Measurements from ENCODE around the gene FEM1B. TPM values are rescaled to one million over a fixed set of nuclear protein-coding genes. Genes with fewer than 3 reads are reported as not detected.
A peak's percentile ranks its signal among the peaks of the same experiment; 100 is the strongest.

Gene FEM1B
- total and polyA plus RNA-seq, 2 of the 8 experiments (the other 6 are each of a cell fraction or from before 2014, with no cell fraction given) = 36.1 to 83.8 TPM

- Histone ChIP-seq H3K36me3 (ENCODE audit: control insufficient read depth in 2 of 4, insufficient read depth in 4 of 4, low read length in 3 of 4) (no peaks in the 10 kb centered on the region), H2AFZ (ENCODE audit: low read length) (no peak overlapping the region), H3K27ac (ENCODE audit: low read depth, low read length) (peak overlapping the region; percentile 63; the same call in 1 of the 2 replicates), H3K4me1 (replicated peaks in 1 of 4; ENCODE audit: control insufficient read depth in 3 of 4, insufficient read depth in 4 of 4, low read length in 3 of 4) (peaks cover 3 to 22% (median 12%) of the 10 kb centered on the region in 4 experiments; a peak in 3 of 7 replicates), H3K4me2 (ENCODE audit: insufficient read depth in 1 of 2, low read depth in 2 of 2, low read length in 2 of 2) (peak overlapping the region; percentile 52 to 64), H2BK20ac (ENCODE audit: low read length) (peak overlapping the region; percentile 96; the same call in 1 of the 2 replicates), H3K79me1 (ENCODE audit: low read depth, low read length) (no peaks in the 10 kb centered on the region), H3K4me3 (ENCODE audit: extremely low read depth in 1 of 4, insufficient read depth in 2 of 4, low read depth in 3 of 4, low read length in 4 of 4) (peak overlapping the region in 1 of 4 experiments; percentile 36; a peak in 1 of 8 replicates), H3K4ac (replicated peaks; ENCODE audit: insufficient read length, low read depth, low read length) (no peak overlapping the region), H3K56ac (replicated peaks; ENCODE audit: insufficient read length, low read depth, low read length) (no peak overlapping the region), H4K5ac (ENCODE audit: insufficient read length, low read depth, low read length) (peak overlapping the region; percentile 95), H3K18ac (ENCODE audit: extremely low read depth, low read length) (peak overlapping the region; percentile 80; the same call in 1 of the 2 replicates), H3K79me2 (ENCODE audit: control insufficient read depth in 1 of 2, insufficient read depth in 2 of 2, low read length in 2 of 2) (no peaks in the 10 kb centered on the region), H2BK120ac (replicated peaks; ENCODE audit: low read depth, low read length) (peak overlapping the region; percentile 97), H3K9me3 (ENCODE audit: insufficient read depth in 2 of 2, low read depth in 1 of 2, low read length in 1 of 2) (no peaks in the 10 kb centered on the region; a peak in 1 of 4 replicates), H3K23me2 (ENCODE audit: low read depth, low read length) (no peaks in the 10 kb centered on the region; the same call in 1 of the 2 replicates), H2BK5ac (ENCODE audit: low read depth, low read length) (peak overlapping the region; percentile 76; the same call in 1 of the 2 replicates), H3K14ac (ENCODE audit: insufficient read length) (no peak overlapping the region), H2AK5ac (ENCODE audit: low read depth, low read length) (no peak overlapping the region), H3K23ac (ENCODE audit: insufficient read length) (no peak overlapping the region), H2BK15ac (ENCODE audit: low read length) (no peak overlapping the region), H4K8ac (ENCODE audit: extremely low read depth, insufficient read depth, low read length) (no peak overlapping the region), H3K27me3 (replicated peaks in 1 of 4; ENCODE audit: control insufficient read depth in 3 of 4, extremely low read depth in 1 of 4, insufficient read depth in 3 of 4, low read length in 3 of 4) (no peaks in the 10 kb centered on the region), H3K9ac (replicated peaks in 1 of 4; ENCODE audit: extremely low read depth in 1 of 4, low read depth in 3 of 4, low read length in 3 of 4) (no peak overlapping the region), H4K91ac (replicated peaks; ENCODE audit: insufficient read length, low read length) (peak overlapping the region; percentile 77), H4K20me1 (replicated peaks in 1 of 2; ENCODE audit: control insufficient read depth in 1 of 2, insufficient read depth in 2 of 2, low read length in 2 of 2) (no peaks in the 10 kb centered on the region), H2BK12ac (ENCODE audit: low read depth, low read length) (no peak overlapping the region)
- CTCF ChIA-PET (ENCODE audit: partially characterized antibody) = interaction anchor here (0.8 to 1.8 kb wide), 4 partner anchors 9 to 46 kb away, joined by 3 to 8 read pairs (median 4); no protein-coding TSS in a partner anchor
- 19% methylated on average over 4 of the region's 5 CpGs; no CpG with 5 or more reads in 1 of the 2 experiments for WGBS, 2 experiments (ENCODE audit: extremely low coverage in 1 of 2, insufficient coverage in 1 of 2, insufficient read length in 1 of 2, insufficient replicate concordance in 2 of 2, low coverage in 1 of 2, low lambda C conversion rate in 2 of 2, missing lambda C conversion rate in 1 of 2)
- DNase-seq (ENCODE audit: low read depth in 1 of 2, low spot score in 2 of 2) = no peak
- peak; percentile 36 for FAIRE-seq
- POLR2A ChIA-PET (ENCODE audit: partially characterized antibody) = interaction anchor here (1.0 to 5.8 kb wide), 2 partner anchors 10 to 14 kb away, joined by 3 to 50 read pairs; partner anchors contain the start of gene FEM1B
- TF ChIP-seq SIX5 (IDR thresholded peaks at IDR 0.05; ENCODE audit: low read depth, low read length) = no peak
Observed at GRCh38 chr15:68262514-68263356, 14.8 kb upstream of the FEM1B start.

All from H1 (cell line).